Activated T-cell treated with anti-CD3 and anti-CD28 coated beads, Interleukin-2, amount 50 U/mL, for 1 hour (primary cell): ENCODE measurements around the gene LPCAT1.

Source experiments
- DNase-seq: peaks from one replicate; pipeline ENCODE4 v3.0.0-alpha.2; 2020

LPCAT1 gene

GRCh38 chr5:1493413-1493812 lies 30.3 kb downstream of the LPCAT1 start:
- DNase-seq, result no peak

GRCh38 chr5:1492757-1493156 lies 31.0 kb downstream of the LPCAT1 start:
- DNase-seq, result no peak

GRCh38 chr5:1490376-1490775 lies 33.4 kb downstream of the LPCAT1 start:
- no peak for DNase-seq

- DNase-seq, result no peak
Observed at GRCh38 chr5:1489754-1490153, 34.0 kb downstream of the LPCAT1 start.

GRCh38 chr5:1488882-1489680 lies 34.7 kb downstream of the LPCAT1 start:
- no peak for DNase-seq

- DNase-seq, result no peak
Observed at GRCh38 chr5:1487079-1487764, 36.5 kb downstream of the LPCAT1 start.

GRCh38 chr5:1486271-1486670 lies 37.5 kb downstream of the LPCAT1 start:
- DNase-seq, result no peak

GRCh38 chr5:1485579-1486118 lies 38.1 kb downstream of the LPCAT1 start:
- no peak for DNase-seq

GRCh38 chr5:1484730-1485578 lies 38.8 kb downstream of the LPCAT1 start:
- DNase-seq, result no peak

- DNase-seq, result no peak
Observed at GRCh38 chr5:1483856-1484729, 39.7 kb downstream of the LPCAT1 start.

GRCh38 chr5:1483064-1483463 lies 40.7 kb downstream of the LPCAT1 start:
- DNase-seq, result no peak

- DNase-seq, result no peak
Observed at GRCh38 chr5:1481959-1482331, 41.8 kb downstream of the LPCAT1 start.

- no peak for DNase-seq
Observed at GRCh38 chr5:1481266-1481958, 42.3 kb downstream of the LPCAT1 start.

GRCh38 chr5:1480806-1481205 lies 43.0 kb downstream of the LPCAT1 start:
- DNase-seq, result no peak

GRCh38 chr5:1480217-1480616 lies 43.5 kb downstream of the LPCAT1 start:
- no peak for DNase-seq

- DNase-seq, result peak; percentile 63
Observed at GRCh38 chr5:1479581-1480188, 44.1 kb downstream of the LPCAT1 start.

- no peak for DNase-seq
Observed at GRCh38 chr5:1479066-1479465, 44.7 kb downstream of the LPCAT1 start.

GRCh38 chr5:1478271-1479035 lies 45.3 kb downstream of the LPCAT1 start:
- no peak for DNase-seq

GRCh38 chr5:1477341-1477740 lies 46.4 kb downstream of the LPCAT1 start:
- no peak for DNase-seq

GRCh38 chr5:1476967-1477310 lies 46.8 kb downstream of the LPCAT1 start:
- no peak for DNase-seq
